Transverse colon (tissue), 3 donors: ENCODE results near the gene DNAJC12.

ENCODE experiments used
- CTCF ChIP-seq, 5 experiments: fragments of 200-600 bp in 3 of 5; fragments of 450-650 bp in 2 of 5; sonication (generic) in 3 of 5; IDR thresholded peaks; 1 replicate in 2 of 5; 2 replicates in 3 of 5; pipeline ENCODE4 v1.5.1; 2016 to 2017; ENCODE audit warnings: antibody characterized with exemption in 5 of 5, inconsistent platforms in 3 of 5, mild to moderate bottlenecking in 2 of 5, moderate library complexity in 1 of 5
- POLR2A ChIP-seq: fragments of 450-650 bp; IDR thresholded peaks from one replicate; pipeline ENCODE4 v1.6.1; 2016; ENCODE audit warnings: antibody characterized with exemption, mild to moderate bottlenecking, moderate library complexity

- TF ChIP-seq POLR2A, result peak; percentile 93
- no peak for TF ChIP-seq CTCF (IDR thresholded peaks at IDR 0.05)
Observed at GRCh38 chr10:67884313-67884841, 46.4 kb upstream of the DNAJC12 start, which contains the start of gene SIRT1.
